ELR (cell line): Measurements from ENCODE around the gene ZNF892.

ENCODE experiments used
- DNase-seq: peaks from one replicate; pipeline ENCODE4 v3.0.0-alpha.2; 2015; ENCODE audit warnings: low read depth

ZNF892 gene

GRCh38 chr2:95207111-95207961 lies at the start of gene ZNF892:
ZNF892 (plus strand) TSS chr2:95207521; CDS start chr2:95207816, 295 bp downstream.
- DNase-seq, result peak; percentile 92

GRCh38 chr2:95158441-95158840 lies 48.9 kb upstream of the ZNF892 start:
- DNase-seq, result no peak

GRCh38 chr2:95158891-95159619 lies 48.3 kb upstream of the ZNF892 start:
- peak; percentile 60 for DNase-seq

GRCh38 chr2:95159690-95160449 lies 47.5 kb upstream of the ZNF892 start, which contains the start of gene ZNF514:
ZNF514 (minus strand) TSS chr2:95159848; CDS start chr2:95153253, 6,595 bp downstream.
- DNase-seq, result peak; percentile 80

GRCh38 chr2:95165030-95165370 lies 42.3 kb upstream of the ZNF892 start:
- DNase-seq, result no peak

- peak; percentile 99 for DNase-seq
Measured at GRCh38 chr2:95165371-95166064, 41.8 kb upstream of the ZNF892 start, which contains the start of gene ZNF2. ZNF2 (plus strand) TSS chr2:95165809; CDS start chr2:95176227, 10,418 bp downstream.

- DNase-seq, result no peak
Measured at GRCh38 chr2:95166065-95166763, 41.1 kb upstream of the ZNF892 start.

- no peak for DNase-seq
Measured at GRCh38 chr2:95171902-95172301, 35.4 kb upstream of the ZNF892 start.

GRCh38 chr2:95174031-95174542 lies 33.2 kb upstream of the ZNF892 start:
- peak; percentile 39 for DNase-seq

- DNase-seq, result no peak
Measured at GRCh38 chr2:95179451-95179850, 27.9 kb upstream of the ZNF892 start.

- no peak for DNase-seq
Measured at GRCh38 chr2:95181774-95182173, 25.5 kb upstream of the ZNF892 start.

GRCh38 chr2:95185197-95185596 lies 22.1 kb upstream of the ZNF892 start:
- DNase-seq, result no peak

- no peak for DNase-seq
Measured at GRCh38 chr2:95185973-95186372, 21.3 kb upstream of the ZNF892 start.

GRCh38 chr2:95192956-95193355 lies 14.4 kb upstream of the ZNF892 start:
- peak; percentile 51 for DNase-seq

GRCh38 chr2:95203911-95204310 lies 3.4 kb upstream of the ZNF892 start:
- DNase-seq, result no peak

- DNase-seq, result no peak
Measured at GRCh38 chr2:95204396-95204795, 2.9 kb upstream of the ZNF892 start.

GRCh38 chr2:95206096-95206495 lies 1.2 kb upstream of the ZNF892 start:
- no peak for DNase-seq

GRCh38 chr2:95208106-95208505 lies 785 bp downstream of the ZNF892 start:
- peak; percentile 65 for DNase-seq

GRCh38 chr2:95215018-95215612 lies 7.8 kb downstream of the ZNF892 start:
- DNase-seq, result no peak

GRCh38 chr2:95220449-95220848 lies 13.1 kb downstream of the ZNF892 start:
- no peak for DNase-seq
